ENCODE results near the gene GRM3. TPM values are rescaled to one million over a fixed set of nuclear protein-coding genes. Genes with fewer than 3 reads are reported as not detected.

The GRM3 gene
- total and polyA plus RNA-seq, 2 of the 4 experiments (the other 2 are of a cell fraction) = not detected

DNA sequence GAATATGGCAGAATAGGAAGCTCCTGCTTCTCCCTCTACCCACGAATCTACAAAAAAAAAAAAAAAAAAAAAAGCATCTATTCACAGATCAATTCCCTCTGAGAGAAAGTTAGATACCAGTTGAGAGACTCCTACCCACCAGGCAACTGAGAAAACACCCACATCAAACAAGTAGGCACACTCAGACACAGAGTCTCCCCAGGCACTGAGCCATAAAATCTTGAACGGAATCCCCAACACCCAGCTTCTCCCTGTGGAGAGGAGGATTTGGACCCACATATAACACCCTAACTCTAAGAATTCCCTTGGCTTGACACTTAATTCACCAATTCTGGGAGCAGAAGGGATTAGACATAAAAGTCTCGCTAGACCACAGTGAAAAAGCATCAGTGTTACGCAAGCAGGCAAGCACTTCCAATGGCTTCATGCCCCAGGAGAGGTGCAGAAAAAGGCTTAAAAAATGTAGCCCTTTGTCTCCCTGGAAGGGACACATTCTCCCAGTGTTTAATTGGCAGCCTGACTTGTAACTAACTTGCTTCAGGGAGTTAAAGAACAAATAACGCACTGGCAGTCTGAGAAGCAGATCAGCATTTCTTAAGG, 223.6 kb downstream of the GRM3 start:
- TF ChIP-seq, protein P1, sequence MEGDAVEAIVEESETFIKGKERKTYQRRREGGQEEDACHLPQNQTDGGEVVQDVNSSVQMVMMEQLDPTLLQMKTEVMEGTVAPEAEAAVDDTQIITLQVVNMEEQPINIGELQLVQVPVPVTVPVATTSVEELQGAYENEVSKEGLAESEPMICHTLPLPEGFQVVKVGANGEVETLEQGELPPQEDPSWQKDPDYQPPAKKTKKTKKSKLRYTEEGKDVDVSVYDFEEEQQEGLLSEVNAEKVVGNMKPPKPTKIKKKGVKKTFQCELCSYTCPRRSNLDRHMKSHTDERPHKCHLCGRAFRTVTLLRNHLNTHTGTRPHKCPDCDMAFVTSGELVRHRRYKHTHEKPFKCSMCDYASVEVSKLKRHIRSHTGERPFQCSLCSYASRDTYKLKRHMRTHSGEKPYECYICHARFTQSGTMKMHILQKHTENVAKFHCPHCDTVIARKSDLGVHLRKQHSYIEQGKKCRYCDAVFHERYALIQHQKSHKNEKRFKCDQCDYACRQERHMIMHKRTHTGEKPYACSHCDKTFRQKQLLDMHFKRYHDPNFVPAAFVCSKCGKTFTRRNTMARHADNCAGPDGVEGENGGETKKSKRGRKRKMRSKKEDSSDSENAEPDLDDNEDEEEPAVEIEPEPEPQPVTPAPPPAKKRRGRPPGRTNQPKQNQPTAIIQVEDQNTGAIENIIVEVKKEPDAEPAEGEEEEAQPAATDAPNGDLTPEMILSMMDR (conservative IDR thresholded peaks at IDR 0.05; ENCODE audit: low read depth, low read length) = no peak
- TF ChIP-seq MAFK (IDR thresholded peaks at IDR 0.05; ENCODE audit: low read depth, low read length) = no peak
- no peak for TF ChIP-seq RAD21 (IDR thresholded peaks at IDR 0.05; ENCODE audit: low read length)
- TF ChIP-seq NFE2L2 (IDR thresholded peaks at IDR 0.05; ENCODE audit: low read depth, low read length) = no peak
- no peak for TF ChIP-seq MXI1 (IDR thresholded peaks at IDR 0.05; ENCODE audit: borderline replicate concordance, low read depth, low read length)
- no peak for TF ChIP-seq POLR2A (IDR thresholded peaks at IDR 0.05; ENCODE audit: low read depth, low read length)
- TF ChIP-seq MAZ (IDR thresholded peaks at IDR 0.05; ENCODE audit: borderline replicate concordance, low read depth, low read length) = no peak
- TF ChIP-seq CHD1 (IDR thresholded peaks at IDR 0.05; ENCODE audit: low read depth, low read length) = no peak
- TF ChIP-seq RFX5 (IDR thresholded peaks at IDR 0.05; ENCODE audit: low read depth, low read length) = no peak
- TF ChIP-seq SMC3 (IDR thresholded peaks at IDR 0.05; ENCODE audit: low read depth, low read length) = no peak
- TF ChIP-seq, protein P2, sequence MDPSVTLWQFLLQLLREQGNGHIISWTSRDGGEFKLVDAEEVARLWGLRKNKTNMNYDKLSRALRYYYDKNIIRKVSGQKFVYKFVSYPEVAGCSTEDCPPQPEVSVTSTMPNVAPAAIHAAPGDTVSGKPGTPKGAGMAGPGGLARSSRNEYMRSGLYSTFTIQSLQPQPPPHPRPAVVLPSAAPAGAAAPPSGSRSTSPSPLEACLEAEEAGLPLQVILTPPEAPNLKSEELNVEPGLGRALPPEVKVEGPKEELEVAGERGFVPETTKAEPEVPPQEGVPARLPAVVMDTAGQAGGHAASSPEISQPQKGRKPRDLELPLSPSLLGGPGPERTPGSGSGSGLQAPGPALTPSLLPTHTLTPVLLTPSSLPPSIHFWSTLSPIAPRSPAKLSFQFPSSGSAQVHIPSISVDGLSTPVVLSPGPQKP (IDR thresholded peaks at IDR 0.05; ENCODE audit: borderline replicate concordance, low read depth, low read length) = no peak
- TF ChIP-seq RCOR1 (IDR thresholded peaks at IDR 0.05; ENCODE audit: insufficient replicate concordance, low read length) = no peak
- no peak for TF ChIP-seq CEBPB (IDR thresholded peaks at IDR 0.05; ENCODE audit: low read depth, low read length)
- TF ChIP-seq, protein P3, sequence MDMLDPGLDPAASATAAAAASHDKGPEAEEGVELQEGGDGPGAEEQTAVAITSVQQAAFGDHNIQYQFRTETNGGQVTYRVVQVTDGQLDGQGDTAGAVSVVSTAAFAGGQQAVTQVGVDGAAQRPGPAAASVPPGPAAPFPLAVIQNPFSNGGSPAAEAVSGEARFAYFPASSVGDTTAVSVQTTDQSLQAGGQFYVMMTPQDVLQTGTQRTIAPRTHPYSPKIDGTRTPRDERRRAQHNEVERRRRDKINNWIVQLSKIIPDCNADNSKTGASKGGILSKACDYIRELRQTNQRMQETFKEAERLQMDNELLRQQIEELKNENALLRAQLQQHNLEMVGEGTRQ (IDR thresholded peaks at IDR 0.05; ENCODE audit: low read depth, low read length) = no peak
- TF ChIP-seq FOS (IDR thresholded peaks at IDR 0.05; ENCODE audit: low read depth, low read length) = no peak
- TF ChIP-seq BHLHE40 (IDR thresholded peaks at IDR 0.05; ENCODE audit: low read depth, low read length) = no peak
- no TSS peak for BruUV-seq (replicated peaks)
- H3K4me2 ChIP-seq (ENCODE audit: low read depth, low read length) = no peak overlapping the region
- no peak overlapping the region for H4K5ac ChIP-seq (ENCODE audit: low read depth, low read length)
- H3K4ac ChIP-seq (ENCODE audit: low read depth, low read length) = no peak overlapping the region
- H3K18ac ChIP-seq (ENCODE audit: low read depth, low read length) = no peak overlapping the region
- H4K8ac ChIP-seq (ENCODE audit: low read depth in 2 of 2, low read length in 2 of 2) = no peak overlapping the region
- H3K56ac ChIP-seq (ENCODE audit: extremely low read depth, insufficient read depth, low read length) = no peak overlapping the region
- H3K9me1 ChIP-seq (ENCODE audit: insufficient read depth, low read length) = no peaks in the 10 kb centered on the region
- no peak overlapping the region for H3K27ac ChIP-seq (ENCODE audit: insufficient read depth, low read length)
- WGBS, 2 experiments (ENCODE audit: extremely low coverage in 2 of 2, insufficient read length in 1 of 2) = no CpG with 5 or more reads among the region's 5 CpGs
- no peaks in the 10 kb centered on the region for H3K4me1 ChIP-seq (ENCODE audit: control insufficient read depth, insufficient read depth, low read length)
- no peak overlapping the region for H4K91ac ChIP-seq (ENCODE audit: insufficient read depth, low read depth, low read length)
- intact Hi-C loops (cut with micrococcal nuclease) (no loop called here), dilution Hi-C loops (cut with HindIII; ENCODE audit: low sequenced_read_pairs, unreplicated experiment) (no loop called here), in situ Hi-C loops (cut with MboI; ENCODE audit: low sequenced_read_pairs) (no loop called here)
- no peak overlapping the region for H2AK9ac ChIP-seq (replicated peaks; ENCODE audit: low read depth, low read length, poor library complexity)
- CTCF ChIA-PET = no interaction called here
- no peaks in the 10 kb centered on the region for H3K27me3 ChIP-seq (ENCODE audit: control insufficient read depth, insufficient read depth, low read length)
- H3K36me3 ChIP-seq (ENCODE audit: control insufficient read depth, insufficient read depth, low read length) = no peaks in the 10 kb centered on the region
- no peak overlapping the region for H2BK120ac ChIP-seq (ENCODE audit: low read depth, low read length)
- ATAC-seq (ENCODE audit: low read depth) (no peak), DNase-seq (no peak)
- no peak overlapping the region for H2BK5ac ChIP-seq (ENCODE audit: low read depth, low read length, poor library complexity, severe bottlenecking)
- no peaks in the 10 kb centered on the region for H4K20me1 ChIP-seq (ENCODE audit: insufficient read depth, low read length)
- H2BK15ac ChIP-seq (ENCODE audit: low read depth, low read length) = no peak overlapping the region
- H3K23ac ChIP-seq (ENCODE audit: low read depth, low read length) = no peak overlapping the region
- H2BK20ac ChIP-seq (ENCODE audit: low read depth, low read length) = no peak overlapping the region
- H2AFZ ChIP-seq (replicated peaks; ENCODE audit: low read length, poor library complexity) = no peak overlapping the region
- H3K4me3 ChIP-seq (ENCODE audit: insufficient read depth, low read depth, low read length) = no peak overlapping the region
- H3K9ac ChIP-seq (ENCODE audit: low read depth, low read length) = no peak overlapping the region
- peaks cover 6% of the 10 kb centered on the region for H3K9me3 ChIP-seq (ENCODE audit: control insufficient read depth, insufficient read depth, low read length)
- no peak overlapping the region for H3K14ac ChIP-seq (replicated peaks; ENCODE audit: low read depth, low read length)
- no peaks in the 10 kb centered on the region for H3K79me1 ChIP-seq (ENCODE audit: low read depth in 1 of 2, low read length in 2 of 2)
- H2AK5ac ChIP-seq (ENCODE audit: low read depth, low read length) = no peak overlapping the region
- POLR2A ChIA-PET (ENCODE audit: unreplicated experiment) = no interaction called here
